HepG2 (cell line): Measurements from ENCODE around the gene CCDC201. TPM values are rescaled to one million over a fixed set of nuclear protein-coding genes. Genes with fewer than 3 reads are reported as not detected.

ENCODE experiments used
- CBX1 ChIP-seq: IDR thresholded peaks from one replicate; pipeline ENCODE4 v1.6.1; 2016; ENCODE audit warnings: antibody characterized with exemption, low read depth
- DNMT3B ChIP-seq: conservative IDR thresholded peaks from 2 replicates; pipeline ENCODE4 v1.6.1; 2016; ENCODE audit warnings: missing biosample characterization, control low read depth
- KLF12 ChIP-seq: sonication (generic); formaldehyde crosslinking; IDR thresholded peaks from 2 replicates; pipeline ENCODE4 v1.4.0; 2020; ENCODE audit warnings: missing genetic modification reagents, borderline replicate concordance
- NFYC ChIP-seq: IDR thresholded peaks from 2 replicates; pipeline ENCODE4 v1.6.1; 2016; ENCODE audit warnings: missing genetic modification reagents, missing compliant biosample characterization
- RBM39 ChIP-seq: fragments of 200-400 bp; formaldehyde crosslinking; IDR thresholded peaks from one replicate; pipeline ENCODE4 v1.6.1; 2018; ENCODE audit warnings: antibody characterized with exemption, mild to moderate bottlenecking, low read depth, low read length; ENCODE audit not compliant: poor library complexity, severe bottlenecking
- SIN3A ChIP-seq: IDR thresholded peaks from 2 replicates; pipeline ENCODE4 v1.6.1; 2011; ENCODE audit warnings: low read depth, mild to moderate bottlenecking, control low read depth, low read length, borderline replicate concordance
- SNRNP70 ChIP-seq: fragments of 200-400 bp; formaldehyde crosslinking; IDR thresholded peaks from 2 replicates; pipeline ENCODE4 v1.6.1; 2017; ENCODE audit warnings: mild to moderate bottlenecking, low read depth, low read length, moderate library complexity
- TEAD3 ChIP-seq: optimal IDR thresholded peaks from 2 replicates; pipeline ENCODE3; 2016; ENCODE audit warnings: borderline replicate concordance
- ZNF329 ChIP-seq: sonication (generic); formaldehyde crosslinking; IDR thresholded peaks from 2 replicates; pipeline ENCODE4 v1.9.0; 2021; ENCODE audit warnings: low read depth, mild to moderate bottlenecking, missing genetic modification reagents
- polyA plus RNA-seq, 8 experiments: library from polyadenylated mRNA; depleted of rRNA in 3 of 8; stranded (reverse) in 7 of 8; unstranded in 1 of 8; fragments of >200 nt; fragmentation: Illumina TruSeq in 4 of 8; extraction: Trizol in 4 of 8; gene quantifications; 2 replicates each; pipeline versions ENCODE4 v1.2.1 to v1.2.3, GENCODE V29; 2011 to 2016; ENCODE audit warnings: low read depth in 4 of 8, missing spikeins in 1 of 8, mixed read lengths in 1 of 8; ENCODE audit not compliant: insufficient read depth in 1 of 8
- total RNA-seq, 5 experiments: library from RNA; depleted of rRNA; stranded (reverse); fragments of >200 nt; fragmentation: Illumina TruSeq; extraction: Trizol; gene quantifications; 2 replicates each; pipeline ENCODE4 v1.2.3, GENCODE V29; 2016; ENCODE audit warnings: low read depth in 1 of 5
- TF ChIP-seq, protein P1 (sequence below): sonication (generic); formaldehyde crosslinking; IDR thresholded peaks from 2 replicates; pipeline ENCODE4 v1.9.0; 2021; ENCODE audit warnings: mild to moderate bottlenecking, missing genetic modification reagents
- TF ChIP-seq, protein P2 (sequence below): IDR thresholded peaks from 2 replicates; pipeline ENCODE4 v1.4.0; 2020; ENCODE audit warnings: mild to moderate bottlenecking, missing genetic modification reagents
- TF ChIP-seq, protein P3 (sequence below): sonication (generic); formaldehyde crosslinking; IDR thresholded peaks from 2 replicates; pipeline ENCODE4 v1.9.0; 2021; ENCODE audit warnings: missing genetic modification reagents, mild to moderate bottlenecking, borderline replicate concordance
- TF ChIP-seq, protein P4 (sequence below): IDR thresholded peaks from 2 replicates; pipeline ENCODE4 v1.6.1; 2016; ENCODE audit warnings: low read depth, borderline replicate concordance
- TF ChIP-seq, protein P5 (sequence below): sonication (generic); formaldehyde crosslinking; IDR thresholded peaks from 2 replicates; pipeline ENCODE4 v1.5.1; 2020; ENCODE audit warnings: missing genetic modification reagents, mild to moderate bottlenecking, borderline replicate concordance
- TF ChIP-seq, protein P6 (sequence below): sonication (generic); formaldehyde crosslinking; IDR thresholded peaks from 2 replicates; pipeline ENCODE4 v1.5.0; 2020; ENCODE audit warnings: missing genetic modification reagents, mild to moderate bottlenecking, borderline replicate concordance

CCDC201 gene
- total and polyA plus RNA-seq, 2 of the 13 experiments (the other 11 are each of a cell fraction or from before 2014, with no cell fraction given): 0.92 TPM; not detected in 1

DNA sequence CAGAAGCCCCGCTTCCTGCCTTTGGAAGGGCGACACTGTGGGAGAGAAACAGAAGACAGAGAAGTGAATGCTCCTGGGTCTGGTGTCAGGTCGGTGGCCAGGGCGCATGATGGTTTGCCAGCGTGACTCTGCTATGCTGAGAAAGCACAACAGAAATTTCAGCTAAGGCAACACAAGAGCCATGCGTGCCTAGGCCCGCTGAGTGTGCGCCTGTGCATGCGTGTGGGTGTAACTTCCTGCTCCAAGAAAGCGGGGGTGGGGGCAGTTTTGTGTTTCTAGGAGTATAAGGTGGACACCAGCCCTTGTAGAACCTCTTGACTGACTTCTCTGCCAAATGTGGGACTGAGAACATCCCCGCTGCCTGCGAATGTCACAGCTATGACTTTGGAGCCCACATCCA is 42.0 kb upstream of the CCDC201 start (continued):
- TF ChIP-seq, protein P1, sequence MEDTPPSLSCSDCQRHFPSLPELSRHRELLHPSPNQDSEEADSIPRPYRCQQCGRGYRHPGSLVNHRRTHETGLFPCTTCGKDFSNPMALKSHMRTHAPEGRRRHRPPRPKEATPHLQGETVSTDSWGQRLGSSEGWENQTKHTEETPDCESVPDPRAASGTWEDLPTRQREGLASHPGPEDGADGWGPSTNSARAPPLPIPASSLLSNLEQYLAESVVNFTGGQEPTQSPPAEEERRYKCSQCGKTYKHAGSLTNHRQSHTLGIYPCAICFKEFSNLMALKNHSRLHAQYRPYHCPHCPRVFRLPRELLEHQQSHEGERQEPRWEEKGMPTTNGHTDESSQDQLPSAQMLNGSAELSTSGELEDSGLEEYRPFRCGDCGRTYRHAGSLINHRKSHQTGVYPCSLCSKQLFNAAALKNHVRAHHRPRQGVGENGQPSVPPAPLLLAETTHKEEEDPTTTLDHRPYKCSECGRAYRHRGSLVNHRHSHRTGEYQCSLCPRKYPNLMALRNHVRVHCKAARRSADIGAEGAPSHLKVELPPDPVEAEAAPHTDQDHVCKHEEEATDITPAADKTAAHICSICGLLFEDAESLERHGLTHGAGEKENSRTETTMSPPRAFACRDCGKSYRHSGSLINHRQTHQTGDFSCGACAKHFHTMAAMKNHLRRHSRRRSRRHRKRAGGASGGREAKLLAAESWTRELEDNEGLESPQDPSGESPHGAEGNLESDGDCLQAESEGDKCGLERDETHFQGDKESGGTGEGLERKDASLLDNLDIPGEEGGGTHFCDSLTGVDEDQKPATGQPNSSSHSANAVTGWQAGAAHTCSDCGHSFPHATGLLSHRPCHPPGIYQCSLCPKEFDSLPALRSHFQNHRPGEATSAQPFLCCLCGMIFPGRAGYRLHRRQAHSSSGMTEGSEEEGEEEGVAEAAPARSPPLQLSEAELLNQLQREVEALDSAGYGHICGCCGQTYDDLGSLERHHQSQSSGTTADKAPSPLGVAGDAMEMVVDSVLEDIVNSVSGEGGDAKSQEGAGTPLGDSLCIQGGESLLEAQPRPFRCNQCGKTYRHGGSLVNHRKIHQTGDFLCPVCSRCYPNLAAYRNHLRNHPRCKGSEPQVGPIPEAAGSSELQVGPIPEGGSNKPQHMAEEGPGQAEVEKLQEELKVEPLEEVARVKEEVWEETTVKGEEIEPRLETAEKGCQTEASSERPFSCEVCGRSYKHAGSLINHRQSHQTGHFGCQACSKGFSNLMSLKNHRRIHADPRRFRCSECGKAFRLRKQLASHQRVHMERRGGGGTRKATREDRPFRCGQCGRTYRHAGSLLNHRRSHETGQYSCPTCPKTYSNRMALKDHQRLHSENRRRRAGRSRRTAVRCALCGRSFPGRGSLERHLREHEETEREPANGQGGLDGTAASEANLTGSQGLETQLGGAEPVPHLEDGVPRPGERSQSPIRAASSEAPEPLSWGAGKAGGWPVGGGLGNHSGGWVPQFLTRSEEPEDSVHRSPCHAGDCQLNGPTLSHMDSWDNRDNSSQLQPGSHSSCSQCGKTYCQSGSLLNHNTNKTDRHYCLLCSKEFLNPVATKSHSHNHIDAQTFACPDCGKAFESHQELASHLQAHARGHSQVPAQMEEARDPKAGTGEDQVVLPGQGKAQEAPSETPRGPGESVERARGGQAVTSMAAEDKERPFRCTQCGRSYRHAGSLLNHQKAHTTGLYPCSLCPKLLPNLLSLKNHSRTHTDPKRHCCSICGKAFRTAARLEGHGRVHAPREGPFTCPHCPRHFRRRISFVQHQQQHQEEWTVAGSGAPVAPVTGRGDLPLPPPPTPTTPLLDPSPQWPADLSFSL (CRISPR knock-in tag): no peak
- TF ChIP-seq, protein P2, sequence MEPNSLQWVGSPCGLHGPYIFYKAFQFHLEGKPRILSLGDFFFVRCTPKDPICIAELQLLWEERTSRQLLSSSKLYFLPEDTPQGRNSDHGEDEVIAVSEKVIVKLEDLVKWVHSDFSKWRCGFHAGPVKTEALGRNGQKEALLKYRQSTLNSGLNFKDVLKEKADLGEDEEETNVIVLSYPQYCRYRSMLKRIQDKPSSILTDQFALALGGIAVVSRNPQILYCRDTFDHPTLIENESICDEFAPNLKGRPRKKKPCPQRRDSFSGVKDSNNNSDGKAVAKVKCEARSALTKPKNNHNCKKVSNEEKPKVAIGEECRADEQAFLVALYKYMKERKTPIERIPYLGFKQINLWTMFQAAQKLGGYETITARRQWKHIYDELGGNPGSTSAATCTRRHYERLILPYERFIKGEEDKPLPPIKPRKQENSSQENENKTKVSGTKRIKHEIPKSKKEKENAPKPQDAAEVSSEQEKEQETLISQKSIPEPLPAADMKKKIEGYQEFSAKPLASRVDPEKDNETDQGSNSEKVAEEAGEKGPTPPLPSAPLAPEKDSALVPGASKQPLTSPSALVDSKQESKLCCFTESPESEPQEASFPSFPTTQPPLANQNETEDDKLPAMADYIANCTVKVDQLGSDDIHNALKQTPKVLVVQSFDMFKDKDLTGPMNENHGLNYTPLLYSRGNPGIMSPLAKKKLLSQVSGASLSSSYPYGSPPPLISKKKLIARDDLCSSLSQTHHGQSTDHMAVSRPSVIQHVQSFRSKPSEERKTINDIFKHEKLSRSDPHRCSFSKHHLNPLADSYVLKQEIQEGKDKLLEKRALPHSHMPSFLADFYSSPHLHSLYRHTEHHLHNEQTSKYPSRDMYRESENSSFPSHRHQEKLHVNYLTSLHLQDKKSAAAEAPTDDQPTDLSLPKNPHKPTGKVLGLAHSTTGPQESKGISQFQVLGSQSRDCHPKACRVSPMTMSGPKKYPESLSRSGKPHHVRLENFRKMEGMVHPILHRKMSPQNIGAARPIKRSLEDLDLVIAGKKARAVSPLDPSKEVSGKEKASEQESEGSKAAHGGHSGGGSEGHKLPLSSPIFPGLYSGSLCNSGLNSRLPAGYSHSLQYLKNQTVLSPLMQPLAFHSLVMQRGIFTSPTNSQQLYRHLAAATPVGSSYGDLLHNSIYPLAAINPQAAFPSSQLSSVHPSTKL: no peak
- TF ChIP-seq SNRNP70: no peak
- TF ChIP-seq RBM39: no peak
- TF ChIP-seq CBX1: no peak
- no peak for TF ChIP-seq DNMT3B
- TF ChIP-seq, protein P3, sequence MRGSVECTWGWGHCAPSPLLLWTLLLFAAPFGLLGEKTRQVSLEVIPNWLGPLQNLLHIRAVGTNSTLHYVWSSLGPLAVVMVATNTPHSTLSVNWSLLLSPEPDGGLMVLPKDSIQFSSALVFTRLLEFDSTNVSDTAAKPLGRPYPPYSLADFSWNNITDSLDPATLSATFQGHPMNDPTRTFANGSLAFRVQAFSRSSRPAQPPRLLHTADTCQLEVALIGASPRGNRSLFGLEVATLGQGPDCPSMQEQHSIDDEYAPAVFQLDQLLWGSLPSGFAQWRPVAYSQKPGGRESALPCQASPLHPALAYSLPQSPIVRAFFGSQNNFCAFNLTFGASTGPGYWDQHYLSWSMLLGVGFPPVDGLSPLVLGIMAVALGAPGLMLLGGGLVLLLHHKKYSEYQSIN (CRISPR knock-in tag): no peak
- TF ChIP-seq, protein P4, sequence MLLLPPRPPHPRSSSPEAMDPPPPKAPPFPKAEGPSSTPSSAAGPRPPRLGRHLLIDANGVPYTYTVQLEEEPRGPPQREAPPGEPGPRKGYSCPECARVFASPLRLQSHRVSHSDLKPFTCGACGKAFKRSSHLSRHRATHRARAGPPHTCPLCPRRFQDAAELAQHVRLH: no peak
- no peak for TF ChIP-seq SIN3A
- no peak for TF ChIP-seq ZNF329 (CRISPR knock-in tag)
- no peak for TF ChIP-seq NFYC (CRISPR knock-in tag)
- no peak for TF ChIP-seq KLF12
- TF ChIP-seq, protein P5, sequence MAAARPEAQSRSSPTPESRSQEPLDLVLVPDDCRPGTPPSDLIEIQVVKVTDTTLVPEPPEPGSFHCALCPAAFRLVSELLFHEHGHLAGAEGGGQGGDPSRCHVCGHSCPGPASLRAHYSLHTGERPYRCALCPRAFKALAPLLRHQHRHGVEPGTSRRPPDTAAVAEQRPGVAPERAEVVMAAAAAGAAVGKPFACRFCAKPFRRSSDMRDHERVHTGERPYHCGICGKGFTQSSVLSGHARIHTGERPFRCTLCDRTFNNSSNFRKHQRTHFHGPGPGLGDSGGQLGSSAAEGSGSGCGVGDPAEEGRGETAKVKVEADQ: no peak
- TF ChIP-seq, protein P6, sequence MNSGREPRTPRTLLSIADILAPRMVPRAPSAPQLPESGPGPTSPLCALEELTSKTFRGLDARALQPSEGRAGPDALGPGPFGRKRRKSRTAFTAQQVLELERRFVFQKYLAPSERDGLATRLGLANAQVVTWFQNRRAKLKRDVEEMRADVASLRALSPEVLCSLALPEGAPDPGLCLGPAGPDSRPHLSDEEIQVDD (CRISPR knock-in tag): no peak
- no peak for TF ChIP-seq TEAD3 (CRISPR knock-in tag)
